ENCODE measurements around the gene CCNY.

CCNY gene

GRCh38 chr10:35336084-35336831 is at the start of gene CCNY:
CCNY (plus strand) TSS chr10:35336509; CDS start chr10:35337054, 545 bp downstream.
- H3K27me3 ChIP-seq (ENCODE audit: insufficient read depth, insufficient read length) = peaks cover 17% of the 10 kb centered on the region
- no peak for TF ChIP-seq ZNF274 (IDR thresholded peaks at IDR 0.05; ENCODE audit: low read depth, low read length)
- TF ChIP-seq SUZ12 (IDR thresholded peaks at IDR 0.05; ENCODE audit: extremely low read depth, insufficient read depth, insufficient read length) = no peak
- no peak for TF ChIP-seq YY1 (IDR thresholded peaks at IDR 0.05; ENCODE audit: insufficient read depth, insufficient read length)
- no peaks in the 10 kb centered on the region for H3K4me1 ChIP-seq (ENCODE audit: insufficient read depth, insufficient read length)
- peaks cover 16% of the 10 kb centered on the region for H3K36me3 ChIP-seq (ENCODE audit: insufficient read depth, insufficient read length, low read length)
- 0 out of 2 replicates have a peak, but pooled peaks cover 5% of the 10 kb centered on the region for H3K9me3 ChIP-seq (ENCODE audit: insufficient read depth, low read length)
- peak within 1 kb of the TSS; percentile 87 for H3K9ac ChIP-seq (ENCODE audit: insufficient read length, low read depth)
- peak within 1 kb of the TSS; percentile 77 for H3K4me3 ChIP-seq (ENCODE audit: insufficient read length, low read depth)
- no peak for DNase-seq (ENCODE audit: low read depth, low spot score)

- TF ChIP-seq ZNF274 (IDR thresholded peaks at IDR 0.05; ENCODE audit: low read depth, low read length) = no peak
- TF ChIP-seq YY1 (IDR thresholded peaks at IDR 0.05; ENCODE audit: insufficient read depth, insufficient read length) = no peak
- TF ChIP-seq SUZ12 (IDR thresholded peaks at IDR 0.05; ENCODE audit: extremely low read depth, insufficient read depth, insufficient read length) = no peak
- no peak overlapping the region for H3K4me3 ChIP-seq (ENCODE audit: insufficient read length, low read depth)
- DNase-seq (ENCODE audit: low read depth, low spot score) = no peak
- H3K4me1 ChIP-seq (ENCODE audit: insufficient read depth, insufficient read length) = no peaks in the 10 kb centered on the region
- no peak overlapping the region for H3K9ac ChIP-seq (ENCODE audit: insufficient read length, low read depth)
- no peaks in the 10 kb centered on the region for H3K9me3 ChIP-seq (ENCODE audit: insufficient read depth, low read length)
- no peaks in the 10 kb centered on the region for H3K27me3 ChIP-seq (ENCODE audit: insufficient read depth, insufficient read length)
- H3K36me3 ChIP-seq (ENCODE audit: insufficient read depth, insufficient read length, low read length) = no peaks in the 10 kb centered on the region
These were observed 47.1 kb upstream of the CCNY start for GRCh38 chr10:35289198-35289597.

- no peaks in the 10 kb centered on the region for H3K9me3 ChIP-seq (ENCODE audit: insufficient read depth, low read length)
- no peaks in the 10 kb centered on the region for H3K36me3 ChIP-seq (ENCODE audit: insufficient read depth, insufficient read length, low read length)
- H3K9ac ChIP-seq (ENCODE audit: insufficient read length, low read depth) = no peak overlapping the region
- TF ChIP-seq YY1 (IDR thresholded peaks at IDR 0.05; ENCODE audit: insufficient read depth, insufficient read length) = no peak
- TF ChIP-seq ZNF274 (IDR thresholded peaks at IDR 0.05; ENCODE audit: low read depth, low read length) = no peak
- no peak for TF ChIP-seq SUZ12 (IDR thresholded peaks at IDR 0.05; ENCODE audit: extremely low read depth, insufficient read depth, insufficient read length)
- H3K27me3 ChIP-seq (ENCODE audit: insufficient read depth, insufficient read length) = no peaks in the 10 kb centered on the region
- H3K4me3 ChIP-seq (ENCODE audit: insufficient read length, low read depth) = no peak overlapping the region
- H3K4me1 ChIP-seq (ENCODE audit: insufficient read depth, insufficient read length) = no peaks in the 10 kb centered on the region
- DNase-seq (ENCODE audit: low read depth, low spot score) = no peak
These were observed 41.8 kb upstream of the CCNY start for GRCh38 chr10:35294506-35294905.

DNA sequence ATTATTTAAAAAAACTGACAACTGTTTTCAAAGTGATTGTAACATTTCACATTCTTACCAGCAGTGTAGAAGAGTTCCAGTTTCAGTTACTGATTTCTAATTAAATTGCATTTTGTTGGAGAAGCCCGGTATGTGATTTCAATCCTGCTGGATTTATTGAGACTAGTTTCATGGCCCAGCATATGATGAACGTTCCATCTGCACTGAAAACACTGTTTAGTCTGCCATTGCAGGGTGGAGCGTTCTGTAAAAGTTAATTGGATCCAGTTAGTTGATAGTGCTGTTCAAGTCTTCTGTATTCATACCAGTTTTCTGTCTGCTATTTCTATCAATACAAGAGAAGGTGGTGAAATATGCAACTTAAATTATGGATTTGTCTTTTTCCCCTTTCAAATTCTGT is 37.3 kb upstream of the CCNY start:
- Histone ChIP-seq H3K9me3 (ENCODE audit: insufficient read depth, low read length) (no peaks in the 10 kb centered on the region), H3K27me3 (ENCODE audit: insufficient read depth, insufficient read length) (no peaks in the 10 kb centered on the region), H3K4me3 (ENCODE audit: insufficient read length, low read depth) (no peak overlapping the region), H3K9ac (ENCODE audit: insufficient read length, low read depth) (no peak overlapping the region), H3K36me3 (ENCODE audit: insufficient read depth, insufficient read length, low read length) (no peaks in the 10 kb centered on the region), H3K4me1 (ENCODE audit: insufficient read depth, insufficient read length) (no peaks in the 10 kb centered on the region)
- no peak for DNase-seq (ENCODE audit: low read depth, low spot score)
- TF ChIP-seq ZNF274 (IDR thresholded peaks at IDR 0.05; ENCODE audit: low read depth, low read length) (no peak), SUZ12 (IDR thresholded peaks at IDR 0.05; ENCODE audit: extremely low read depth, insufficient read depth, insufficient read length) (no peak), YY1 (IDR thresholded peaks at IDR 0.05; ENCODE audit: insufficient read depth, insufficient read length) (no peak)

GRCh38 chr10:35300063-35300699 is 36.1 kb upstream of the CCNY start:
- Histone ChIP-seq H3K36me3 (ENCODE audit: insufficient read depth, insufficient read length, low read length) (no peaks in the 10 kb centered on the region), H3K4me3 (ENCODE audit: insufficient read length, low read depth) (no peak overlapping the region), H3K4me1 (ENCODE audit: insufficient read depth, insufficient read length) (no peaks in the 10 kb centered on the region), H3K27me3 (ENCODE audit: insufficient read depth, insufficient read length) (no peaks in the 10 kb centered on the region), H3K9me3 (ENCODE audit: insufficient read depth, low read length) (no peaks in the 10 kb centered on the region), H3K9ac (ENCODE audit: insufficient read length, low read depth) (no peak overlapping the region)
- DNase-seq (ENCODE audit: low read depth, low spot score) = no peak
- TF ChIP-seq ZNF274 (IDR thresholded peaks at IDR 0.05; ENCODE audit: low read depth, low read length) (no peak), SUZ12 (IDR thresholded peaks at IDR 0.05; ENCODE audit: extremely low read depth, insufficient read depth, insufficient read length) (no peak), YY1 (IDR thresholded peaks at IDR 0.05; ENCODE audit: insufficient read depth, insufficient read length) (no peak)

- no peaks in the 10 kb centered on the region for H3K27me3 ChIP-seq (ENCODE audit: insufficient read depth, insufficient read length)
- TF ChIP-seq YY1 (IDR thresholded peaks at IDR 0.05; ENCODE audit: insufficient read depth, insufficient read length) = no peak
- no peak for TF ChIP-seq ZNF274 (IDR thresholded peaks at IDR 0.05; ENCODE audit: low read depth, low read length)
- no peak for TF ChIP-seq SUZ12 (IDR thresholded peaks at IDR 0.05; ENCODE audit: extremely low read depth, insufficient read depth, insufficient read length)
- DNase-seq (ENCODE audit: low read depth, low spot score) = no peak
- H3K9ac ChIP-seq (ENCODE audit: insufficient read length, low read depth) = no peak overlapping the region
- H3K36me3 ChIP-seq (ENCODE audit: insufficient read depth, insufficient read length, low read length) = no peaks in the 10 kb centered on the region
- no peaks in the 10 kb centered on the region for H3K4me1 ChIP-seq (ENCODE audit: insufficient read depth, insufficient read length)
- no peak overlapping the region for H3K4me3 ChIP-seq (ENCODE audit: insufficient read length, low read depth)
- H3K9me3 ChIP-seq (ENCODE audit: insufficient read depth, low read length) = no peaks in the 10 kb centered on the region
These were observed 31.7 kb upstream of the CCNY start for GRCh38 chr10:35304649-35305048.

- DNase-seq (ENCODE audit: low read depth, low spot score) = no peak
- Histone ChIP-seq H3K4me1 (ENCODE audit: insufficient read depth, insufficient read length) (no peaks in the 10 kb centered on the region), H3K4me3 (ENCODE audit: insufficient read length, low read depth) (no peak overlapping the region), H3K27me3 (ENCODE audit: insufficient read depth, insufficient read length) (no peaks in the 10 kb centered on the region), H3K36me3 (ENCODE audit: insufficient read depth, insufficient read length, low read length) (no peaks in the 10 kb centered on the region), H3K9ac (ENCODE audit: insufficient read length, low read depth) (no peak overlapping the region), H3K9me3 (ENCODE audit: insufficient read depth, low read length) (no peaks in the 10 kb centered on the region)
- TF ChIP-seq YY1 (IDR thresholded peaks at IDR 0.05; ENCODE audit: insufficient read depth, insufficient read length) = no peak
- no peak for TF ChIP-seq ZNF274 (IDR thresholded peaks at IDR 0.05; ENCODE audit: low read depth, low read length)
- no peak for TF ChIP-seq SUZ12 (IDR thresholded peaks at IDR 0.05; ENCODE audit: extremely low read depth, insufficient read depth, insufficient read length)
These were observed 29.5 kb upstream of the CCNY start for GRCh38 chr10:35306852-35307251.
